ENCODE results near the gene PPP1R26. TPM values are rescaled to one million over a fixed set of nuclear protein-coding genes. Genes with fewer than 3 reads are reported as not detected.
A peak's percentile ranks its signal among the peaks of the same experiment; 100 is the strongest.

The PPP1R26 gene
- total RNA-seq, 1 donor from 2014 or later, result 23.0 TPM

- H3K9ac ChIP-seq, result no peak overlapping the region
- H3K4me1 ChIP-seq, result peaks cover 14% of the 10 kb centered on the region
- no peaks in the 10 kb centered on the region for H3K27me3 ChIP-seq
- peaks cover 5% of the 10 kb centered on the region for H3F3A ChIP-seq (ENCODE audit: low read depth)
- H3K9me3 ChIP-seq (ENCODE audit: low read depth), result no peaks in the 10 kb centered on the region
- no peak overlapping the region for H3K4me2 ChIP-seq
- DNase-seq (ENCODE audit: low spot score), result no peak
- Mint-ChIP-seq H3K4me1 (peaks cover 8% of the 10 kb centered on the region), H3K27me3 (ENCODE audit: insufficient read depth, low read depth) (peaks cover 14% of the 10 kb centered on the region), H3K36me3 (peaks cover 6% of the 10 kb centered on the region), H3K4me3 (no peak overlapping the region), H3K27ac (no peak overlapping the region), H3K9me3 (peaks cover 11% of the 10 kb centered on the region)
- no peaks in the 10 kb centered on the region for H3K36me3 ChIP-seq
- H2AFZ ChIP-seq (replicated peaks), result no peak overlapping the region
- TF ChIP-seq EZH2phosphoT487 (IDR thresholded peaks at IDR 0.05) (no peak), CTCF (IDR thresholded peaks at IDR 0.05) (no peak), EZH2 (IDR thresholded peaks at IDR 0.05) (no peak)
- peaks cover 1% of the 10 kb centered on the region for H4K20me1 ChIP-seq (ENCODE audit: low read depth)
- H3K27ac ChIP-seq, result no peak overlapping the region
- no peak overlapping the region for H3K4me3 ChIP-seq
- H3K79me2 ChIP-seq (ENCODE audit: low read depth), result no peaks in the 10 kb centered on the region
Observed at GRCh38 chr9:135509458-135509857, 29.9 kb downstream of the PPP1R26 start.

- H3K27ac Mint-ChIP-seq, result peak overlapping the region; percentile 18
- no peaks in the 10 kb centered on the region for H3K36me3 ChIP-seq
- H3K36me3 Mint-ChIP-seq, result no peaks in the 10 kb centered on the region
- H2AFZ ChIP-seq (replicated peaks), result no peak overlapping the region
- H3K27ac ChIP-seq, result no peak overlapping the region
- peaks cover 4% of the 10 kb centered on the region for H3K4me1 ChIP-seq
- H3F3A ChIP-seq (ENCODE audit: low read depth), result no peaks in the 10 kb centered on the region
- peaks cover 10% of the 10 kb centered on the region for H3K27me3 Mint-ChIP-seq (ENCODE audit: insufficient read depth, low read depth)
- no peak overlapping the region for H3K4me3 Mint-ChIP-seq
- no peaks in the 10 kb centered on the region for H3K79me2 ChIP-seq (ENCODE audit: low read depth)
- peaks cover 11% of the 10 kb centered on the region for H3K9me3 Mint-ChIP-seq
- no peak for DNase-seq (ENCODE audit: low spot score)
- H3K4me2 ChIP-seq, result no peak overlapping the region
- H3K4me3 ChIP-seq, result no peak overlapping the region
- no peak overlapping the region for H3K9ac ChIP-seq
- H3K27me3 ChIP-seq, result no peaks in the 10 kb centered on the region
- peaks cover 8% of the 10 kb centered on the region for H3K4me1 Mint-ChIP-seq
- H3K9me3 ChIP-seq (ENCODE audit: low read depth), result no peaks in the 10 kb centered on the region
- no peak for TF ChIP-seq EZH2 (IDR thresholded peaks at IDR 0.05)
- no peak for TF ChIP-seq EZH2phosphoT487 (IDR thresholded peaks at IDR 0.05)
- TF ChIP-seq CTCF (IDR thresholded peaks at IDR 0.05), result no peak
- H4K20me1 ChIP-seq (ENCODE audit: low read depth), result no peaks in the 10 kb centered on the region
Observed at GRCh38 chr9:135512241-135512603, 32.6 kb downstream of the PPP1R26 start.

- Histone ChIP-seq H3K9ac (no peak overlapping the region), H3K4me1 (peaks cover 4% of the 10 kb centered on the region), H3K36me3 (no peaks in the 10 kb centered on the region), H3K27me3 (no peaks in the 10 kb centered on the region), H3K4me3 (no peak overlapping the region), H4K20me1 (ENCODE audit: low read depth) (no peaks in the 10 kb centered on the region), H2AFZ (replicated peaks) (no peak overlapping the region), H3K79me2 (ENCODE audit: low read depth) (no peaks in the 10 kb centered on the region), H3K9me3 (ENCODE audit: low read depth) (no peaks in the 10 kb centered on the region), H3K27ac (no peak overlapping the region), H3K4me2 (no peak overlapping the region), H3F3A (ENCODE audit: low read depth) (no peaks in the 10 kb centered on the region)
- no peak for DNase-seq (ENCODE audit: low spot score)
- H3K36me3 Mint-ChIP-seq, result no peaks in the 10 kb centered on the region
- no peak overlapping the region for H3K4me3 Mint-ChIP-seq
- TF ChIP-seq EZH2 (IDR thresholded peaks at IDR 0.05), result no peak
- no peak for TF ChIP-seq CTCF (IDR thresholded peaks at IDR 0.05)
- TF ChIP-seq EZH2phosphoT487 (IDR thresholded peaks at IDR 0.05), result no peak
- peaks cover 8% of the 10 kb centered on the region for H3K4me1 Mint-ChIP-seq
- H3K27me3 Mint-ChIP-seq (ENCODE audit: insufficient read depth, low read depth), result peaks cover 8% of the 10 kb centered on the region
- H3K27ac Mint-ChIP-seq, result peak overlapping the region; percentile 18
- H3K9me3 Mint-ChIP-seq, result peaks cover 10% of the 10 kb centered on the region
Observed at GRCh38 chr9:135512904-135513303, 33.3 kb downstream of the PPP1R26 start.
